Measurements from ENCODE around the gene MYOZ1. TPM values are rescaled to one million over a fixed set of nuclear protein-coding genes. Genes with fewer than 3 reads are reported as not detected.
A peak's percentile ranks its signal among the peaks of the same experiment; 100 is the strongest.

MYOZ1 gene
- total RNA-seq, 1 experiment from 2014 or later, result 2.4 TPM

GRCh38 chr10:73625884-73626752 lies 15.2 kb downstream of the MYOZ1 start:
- Mint-ChIP-seq H3K4me3 (peak overlapping the region; percentile 98), H3K9me3 (no peaks in the 10 kb centered on the region; a peak in 1 of 5 replicates), H3K4me1 (peaks cover 14 to 17% of the 10 kb centered on the region in 2 experiments), H3K27ac (peak overlapping the region; percentile 99 to 100 (median 99)), H3K36me3 (ENCODE audit: insufficient read depth in 1 of 3, low read depth in 3 of 3) (peaks cover 0 to 6% (median 0%) of the 10 kb centered on the region in 3 experiments; a peak in 2 of 7 replicates), H3K27me3 (ENCODE audit: low read depth) (no peaks in the 10 kb centered on the region)
- H3K79me1 ChIP-seq (ENCODE audit: insufficient read depth, low read depth, low read length, poor library complexity, severe bottlenecking), result peaks cover 2% of the 10 kb centered on the region
- no peak overlapping the region for H2BK20ac ChIP-seq (ENCODE audit: low read depth, low read length, poor library complexity, severe bottlenecking)
- H3T11ph ChIP-seq (ENCODE audit: low read length), result no peak overlapping the region
- peak overlapping the region; percentile 14 for H3K27ac ChIP-seq (ENCODE audit: insufficient read length, low read depth, low read length)
- H2AK5ac ChIP-seq (ENCODE audit: insufficient read length, low read length), result no peak overlapping the region
- TF ChIP-seq CTCF (conservative IDR thresholded peaks at IDR 0.05), result no peak
- no peak overlapping the region for H2BK15ac ChIP-seq (ENCODE audit: low read depth, low read length)
- peak overlapping the region; percentile 77 for H4K5ac ChIP-seq (ENCODE audit: insufficient read length, low read depth, low read length)
- no peaks in the 10 kb centered on the region for H4K20me1 ChIP-seq (ENCODE audit: control insufficient read depth, insufficient read depth, insufficient read length)
- peak overlapping the region; percentile 96 for H3K9ac ChIP-seq (ENCODE audit: extremely low read depth, insufficient read length, low read length)
- H3K79me2 ChIP-seq (ENCODE audit: insufficient read depth, low read length), result no peaks in the 10 kb centered on the region; the same call in 1 of the 2 replicates
- no peaks in the 10 kb centered on the region for H3K23me2 ChIP-seq (ENCODE audit: insufficient read length, low read depth, low read length, poor library complexity, severe bottlenecking)
- no peak overlapping the region for H2BK5ac ChIP-seq (ENCODE audit: insufficient read length, low read length)
- no peak overlapping the region for H2BK120ac ChIP-seq (ENCODE audit: low read depth, low read length, poor library complexity, severe bottlenecking)
- H2AFZ ChIP-seq (ENCODE audit: low read length), result no peak overlapping the region
- H4K8ac ChIP-seq (replicated peaks; ENCODE audit: insufficient read length, low read depth, low read length), result peak overlapping the region; percentile 4
- H3K4ac ChIP-seq (ENCODE audit: low read depth, low read length), result no peak overlapping the region
- H3K4me1 ChIP-seq (ENCODE audit: insufficient read depth, low read length), result no peaks in the 10 kb centered on the region
- H3K9me3 ChIP-seq (ENCODE audit: control insufficient read depth, low read depth, low read length), result no peaks in the 10 kb centered on the region
- peak; percentile 96 for DNase-seq
- H4K91ac ChIP-seq (ENCODE audit: insufficient read length, low read depth, low read length), result no peak overlapping the region
- peak overlapping the region; percentile 94; the same call in 1 of the 2 replicates for H3K14ac ChIP-seq (ENCODE audit: insufficient read depth, low read length)
- WGBS (ENCODE audit: extremely low coverage, insufficient read length, low lambda C conversion rate), result no CpG with 5 or more reads among the region's 42 CpGs
- no peak overlapping the region for H3K56ac ChIP-seq (ENCODE audit: insufficient read length, low read depth, low read length)
- H3K4me2 ChIP-seq (ENCODE audit: insufficient read depth, insufficient read length, low read length), result peak overlapping the region; percentile 88
- H3K18ac ChIP-seq (ENCODE audit: insufficient read length, low read depth, low read length), result peak overlapping the region; percentile 92
- H3K27me3 ChIP-seq (ENCODE audit: insufficient read depth, low read length), result no peaks in the 10 kb centered on the region
- H3K23ac ChIP-seq (ENCODE audit: insufficient read length, low read depth, low read length), result no peak overlapping the region
- H2BK12ac ChIP-seq (ENCODE audit: insufficient read length, low read depth, low read length), result no peak overlapping the region
